Posterior vena cava (tissue), 2 donors: ENCODE data around the gene NCF4. TPM values are rescaled to one million over a fixed set of nuclear protein-coding genes. Genes with fewer than 3 reads are reported as not detected.

Experiments
- total RNA-seq, 2 donors: library from RNA; stranded (reverse); fragmentation: NEBNext Ultra II Directional; extraction: Animal tissue kit (Norgen Biotek cat#: 25700); gene quantifications; one replicate each; pipeline ENCODE4 v1.2.1, GENCODE V29; 2021
- donor health status: DM: yes; HTN: yes; CAD: no.
- donor health status: DM: yes; HTN: yes; CAD: no.

The NCF4 gene
- total RNA-seq, 2 donors from 2014 or later, result 16.5 to 21.6 TPM

Other genes with a start within 250 kb of the NCF4 start
- not detected for gene CACNG2, start 157.3 kb upstream of the NCF4 start, total RNA-seq
- gene IFT27, start 84.9 kb upstream of the NCF4 start, total RNA-seq, result 10 to 100 TPM; 12.3 to 18.6 TPM
- gene PVALB, start 44.0 kb upstream of the NCF4 start, total RNA-seq, result not detected
- 10 to 100 TPM in 1 of 2 donors, 1 to 10 TPM in 1; 7.7 to 10.5 TPM for gene CSF2RB, start 52.6 kb downstream of the NCF4 start, total RNA-seq
- gene TST, start 158.4 kb downstream of the NCF4 start, total RNA-seq, result 1 to 10 TPM; 8.9 to 9.3 TPM
- gene MPST, start 158.7 kb downstream of the NCF4 start, total RNA-seq, result 10 to 100 TPM; 19.7 to 21.0 TPM
- 10 to 100 TPM; 20.4 to 22.0 TPM for gene KCTD17, start 190.7 kb downstream of the NCF4 start, total RNA-seq
- gene TMPRSS6, start 248.7 kb downstream of the NCF4 start, total RNA-seq, result not detected